Kidney (tissue), 14 donors: ENCODE data around the gene ANKDD1A. TPM values are rescaled to one million over a fixed set of nuclear protein-coding genes. Genes with fewer than 3 reads are reported as not detected.

Experiments
- DNase-seq, 5 donors: peaks; one replicate each; pipeline ENCODE4 v3.0.0-alpha.2; 2013 to 2020
- FAIRE-seq: peaks from 2 replicates; lab custom pipeline; 2012; peaks lifted over from hg19 to GRCh38; lab: Jason Lieb, UNC
- H3K27ac ChIP-seq, 2 donors: one replicate each; pipeline ENCODE4 v1.7.0; 2013; ENCODE audit warnings: low read depth in 2 of 2, low read length in 2 of 2, inconsistent platforms in 1 of 2
- H3K27me3 ChIP-seq: one replicate; pipeline ENCODE4 v1.7.1; 2013; ENCODE audit warnings: low read length, inconsistent platforms; ENCODE audit not compliant: control insufficient read depth, insufficient read depth
- H3K36me3 ChIP-seq, 3 donors: one replicate each; pipeline versions ENCODE4 v1.7.0 to v1.7.1; 2013; ENCODE audit warnings: low read length in 3 of 3, control low read depth in 1 of 3, inconsistent platforms in 1 of 3; ENCODE audit not compliant: insufficient read depth in 3 of 3, control insufficient read depth in 2 of 3
- H3K4me1 ChIP-seq, 3 donors: one replicate each; pipeline versions ENCODE4 v1.7.0 to v1.7.1; 2013; ENCODE audit warnings: low read length in 3 of 3, inconsistent platforms in 1 of 3, low read depth in 1 of 3; ENCODE audit not compliant: control insufficient read depth in 2 of 3, insufficient read depth in 2 of 3
- H3K4me3 ChIP-seq, 3 donors: one replicate each; pipeline versions ENCODE4 v1.7.0 to v1.8.1; 2013; ENCODE audit warnings: low read length in 3 of 3, control low read depth in 1 of 3, inconsistent platforms in 1 of 3
- H3K9ac ChIP-seq, 3 donors: one replicate each; pipeline versions ENCODE4 v1.7.0 to v1.7.1; 2013; ENCODE audit warnings: low read length in 3 of 3, control low read depth in 1 of 3, inconsistent platforms in 1 of 3
- H3K9me3 ChIP-seq, 3 donors: one replicate each; pipeline versions ENCODE4 v1.7.0 to v1.7.1; 2013; ENCODE audit warnings: low read length in 3 of 3, control low read depth in 1 of 3, inconsistent platforms in 1 of 3; ENCODE audit not compliant: control insufficient read depth in 2 of 3, insufficient read depth in 1 of 3
- intact Hi-C: fragments of 100-400 bp; cut with DNase I; formaldehyde crosslinking; loops from one replicate; pipeline ENCODE4 v1.11.1; 2022
- polyA plus RNA-seq: library from polyadenylated mRNA; stranded (reverse); fragments of 350-450 nt; fragmentation: Illumina TruSeq; extraction: RNeasy Lipid Tissue Mini Kit (QIAGEN cat#74804); gene quantifications from one replicate; pipeline ENCODE4 v1.2.3, GENCODE V29; 2014; ENCODE audit warnings: low read depth, low replicate concordance; ENCODE audit not compliant: insufficient read depth
- total RNA-seq: library from RNA; stranded (reverse); fragmentation: NEBNext Ultra II Directional; extraction: Animal tissue kit (Norgen Biotek cat#: 25700); gene quantifications from one replicate; pipeline ENCODE4 v1.2.1, GENCODE V29; 2021
- TF ChIP-seq, protein P1 (sequence below): IDR thresholded peaks from 3 replicates; pipeline ENCODE4 v1.5.1; 2012; ENCODE audit warnings: mild to moderate bottlenecking, moderate library complexity, borderline replicate concordance; ENCODE audit not compliant: insufficient read depth; ENCODE audit errors: extremely low read depth
- donor health status: control.
- donor health status: control.
- donor health status: control.
- donor health status: control.
- donor health status: control.
- donor health status: DM: yes; HTN: yes; CAD: no.
- donor health status: Normal renal cell carcinoma (clear cell type).

Gene ANKDD1A
- total and polyA plus RNA-seq, 2 donors from 2014 or later, result 1.9 to 8.0 TPM

GRCh38 chr15:64943512-64944225 lies 32.0 kb downstream of the ANKDD1A start:
- no peaks in the 10 kb centered on the region for H3K4me1 ChIP-seq
- no peak overlapping the region for H3K9ac ChIP-seq
- no peaks in the 10 kb centered on the region for H3K9me3 ChIP-seq
- no peaks in the 10 kb centered on the region for H3K27me3 ChIP-seq
- H3K27ac ChIP-seq, result no peak overlapping the region
- FAIRE-seq, result no peak
- DNase-seq, result no peak
- intact Hi-C loops, result no loop called here
- no peaks in the 10 kb centered on the region for H3K36me3 ChIP-seq
- TF ChIP-seq, protein P1, sequence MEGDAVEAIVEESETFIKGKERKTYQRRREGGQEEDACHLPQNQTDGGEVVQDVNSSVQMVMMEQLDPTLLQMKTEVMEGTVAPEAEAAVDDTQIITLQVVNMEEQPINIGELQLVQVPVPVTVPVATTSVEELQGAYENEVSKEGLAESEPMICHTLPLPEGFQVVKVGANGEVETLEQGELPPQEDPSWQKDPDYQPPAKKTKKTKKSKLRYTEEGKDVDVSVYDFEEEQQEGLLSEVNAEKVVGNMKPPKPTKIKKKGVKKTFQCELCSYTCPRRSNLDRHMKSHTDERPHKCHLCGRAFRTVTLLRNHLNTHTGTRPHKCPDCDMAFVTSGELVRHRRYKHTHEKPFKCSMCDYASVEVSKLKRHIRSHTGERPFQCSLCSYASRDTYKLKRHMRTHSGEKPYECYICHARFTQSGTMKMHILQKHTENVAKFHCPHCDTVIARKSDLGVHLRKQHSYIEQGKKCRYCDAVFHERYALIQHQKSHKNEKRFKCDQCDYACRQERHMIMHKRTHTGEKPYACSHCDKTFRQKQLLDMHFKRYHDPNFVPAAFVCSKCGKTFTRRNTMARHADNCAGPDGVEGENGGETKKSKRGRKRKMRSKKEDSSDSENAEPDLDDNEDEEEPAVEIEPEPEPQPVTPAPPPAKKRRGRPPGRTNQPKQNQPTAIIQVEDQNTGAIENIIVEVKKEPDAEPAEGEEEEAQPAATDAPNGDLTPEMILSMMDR, result no peak
- H3K4me3 ChIP-seq, result no peak overlapping the region

- DNase-seq (no peak), FAIRE-seq (no peak)
- TF ChIP-seq, protein P1, result no peak
- H3K27ac ChIP-seq, result no peak overlapping the region
- no peak overlapping the region for H3K9ac ChIP-seq
- no peaks in the 10 kb centered on the region for H3K27me3 ChIP-seq
- no peaks in the 10 kb centered on the region for H3K36me3 ChIP-seq
- H3K4me1 ChIP-seq, result no peaks in the 10 kb centered on the region
- H3K9me3 ChIP-seq, result no peaks in the 10 kb centered on the region
- H3K4me3 ChIP-seq, result no peak overlapping the region
- intact Hi-C loops, result no loop called here
These were observed 33.3 kb downstream of the ANKDD1A start for GRCh38 chr15:64944961-64945360.

DNA sequence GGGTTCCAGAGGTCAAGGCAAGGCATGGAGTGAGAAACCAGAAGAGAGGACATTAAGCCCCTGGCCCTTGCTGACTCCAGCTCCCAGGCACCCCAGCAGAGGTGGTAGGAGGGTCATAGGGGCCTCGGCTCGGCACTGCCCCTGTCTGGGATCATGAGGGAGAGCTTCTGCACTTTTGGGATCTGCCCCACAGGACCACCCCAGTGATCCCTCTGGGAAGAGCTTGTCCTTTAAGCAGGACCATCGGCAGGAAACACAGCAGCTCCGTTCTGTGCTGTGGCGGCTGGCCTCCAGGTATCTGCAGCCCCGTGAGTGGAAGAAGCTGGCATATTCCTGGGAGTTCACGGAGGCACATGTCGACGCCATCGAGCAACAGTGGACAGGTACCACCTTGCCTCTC lies 35.5 kb downstream of the ANKDD1A start:
- TF ChIP-seq, protein P1, result no peak
- H3K27me3 ChIP-seq, result no peaks in the 10 kb centered on the region
- intact Hi-C loops, result no loop called here

More for the DNA sequence above, 35.5 kb downstream of the ANKDD1A start:
- H3K4me1 ChIP-seq, result no peaks in the 10 kb centered on the region
- H3K4me3 ChIP-seq, result no peak overlapping the region
- H3K9ac ChIP-seq, result no peak overlapping the region
- no peaks in the 10 kb centered on the region for H3K36me3 ChIP-seq
- H3K27ac ChIP-seq, result no peak overlapping the region
- no peaks in the 10 kb centered on the region for H3K9me3 ChIP-seq
- no peak for DNase-seq
- FAIRE-seq, result no peak
